MM.1S (cell line): Measurements from ENCODE around the gene BMX.

ENCODE experiments used
- DNase-seq: peaks from one replicate; pipeline ENCODE4 v3.0.0-alpha.2; 2015
- H2AFZ ChIP-seq: fragments of 300-600 bp; sonication (generic); 2 replicates; pipeline ENCODE4 v1.6.0; 2016; ENCODE audit warnings: antibody characterized with exemption, low read length
- H3F3A ChIP-seq: fragments of 300-600 bp; sonication (generic); 2 replicates; pipeline ENCODE4 v1.6.1; 2016; ENCODE audit warnings: mild to moderate bottlenecking, antibody characterized with exemption, low read length, moderate library complexity, mixed read lengths; ENCODE audit not compliant: insufficient read depth
- H3K27ac ChIP-seq: fragments of 300-600 bp; sonication (generic); 2 replicates; pipeline ENCODE4 v1.5.1; 2016; ENCODE audit warnings: mild to moderate bottlenecking, low read length
- H3K27me3 ChIP-seq: fragments of 300-600 bp; sonication (generic); replicated peaks from 2 replicates; pipeline ENCODE4 v1.6.0; 2016; ENCODE audit warnings: low read length; ENCODE audit not compliant: insufficient read depth
- H3K36me3 ChIP-seq: fragments of 300-600 bp; sonication (generic); replicated peaks from 2 replicates; pipeline ENCODE4 v1.6.1; 2016; ENCODE audit warnings: mild to moderate bottlenecking, low read length, mixed read lengths; ENCODE audit not compliant: insufficient read depth
- H3K4me1 ChIP-seq: fragments of 300-600 bp; sonication (generic); 2 replicates; pipeline ENCODE4 v1.6.1; 2016; ENCODE audit warnings: low read length, mixed read lengths
- H3K4me2 ChIP-seq: fragments of 300-600 bp; sonication (generic); 2 replicates; pipeline ENCODE4 v1.6.0; 2016; ENCODE audit warnings: low read depth, low read length
- H3K4me3 ChIP-seq: fragments of 300-600 bp; sonication (generic); 2 replicates; pipeline ENCODE4 v1.5.1; 2016; ENCODE audit warnings: low read length, mixed read lengths
- H3K79me2 ChIP-seq: fragments of 300-600 bp; sonication (generic); 2 replicates; pipeline ENCODE4 v1.6.1; 2016; ENCODE audit warnings: mixed run types, low read length, mixed read lengths
- H3K9ac ChIP-seq: fragments of 300-600 bp; sonication (generic); 2 replicates; pipeline ENCODE4 v1.6.1; 2016; ENCODE audit warnings: low read length, mixed read lengths
- H3K9me2 ChIP-seq: fragments of 300-600 bp; sonication (generic); replicated peaks from 2 replicates; pipeline ENCODE4 v1.6.1; 2016; ENCODE audit warnings: mild to moderate bottlenecking, low read length, mixed read lengths; ENCODE audit not compliant: insufficient read depth
- H3K9me3 ChIP-seq: fragments of 300-600 bp; sonication (generic); replicated peaks from 2 replicates; pipeline ENCODE4 v1.6.1; 2016; ENCODE audit warnings: mild to moderate bottlenecking, low read length, mixed read lengths; ENCODE audit not compliant: insufficient read depth
- H4K20me1 ChIP-seq: fragments of 300-600 bp; sonication (generic); 2 replicates; pipeline ENCODE4 v1.6.1; 2016; ENCODE audit warnings: mild to moderate bottlenecking, low read length, moderate library complexity, mixed read lengths; ENCODE audit not compliant: insufficient read depth
- CTCF ChIP-seq: fragments of 300-600 bp; sonication (generic); IDR thresholded peaks from 2 replicates; pipeline ENCODE4 v1.5.1; 2016; ENCODE audit warnings: antibody characterized with exemption, low read length, mixed read lengths
- EZH2 ChIP-seq: fragments of 300-600 bp; sonication (generic); optimal IDR thresholded peaks from 2 replicates; pipeline ENCODE3; 2017; ENCODE audit warnings: low read depth, mild to moderate bottlenecking, antibody characterized with exemption, low read length, mixed read lengths
- EZH2phosphoT487 ChIP-seq: fragments of 300-600 bp; sonication (generic); IDR thresholded peaks from 2 replicates; pipeline ENCODE4 v1.6.1; 2018; ENCODE audit warnings: antibody characterized with exemption, low read length

The BMX gene

GRCh38 chrX:15576019-15576418, 75.4 kb downstream of the BMX start:
- Histone ChIP-seq H3K9ac (no peak overlapping the region), H3F3A (no peaks in the 10 kb centered on the region), H3K36me3 (no peaks in the 10 kb centered on the region), H4K20me1 (no peaks in the 10 kb centered on the region), H2AFZ (no peak overlapping the region), H3K4me1 (no peaks in the 10 kb centered on the region), H3K79me2 (no peaks in the 10 kb centered on the region), H3K4me2 (no peak overlapping the region), H3K9me2 (no peaks in the 10 kb centered on the region), H3K27me3 (no peaks in the 10 kb centered on the region), H3K9me3 (no peaks in the 10 kb centered on the region), H3K4me3 (no peak overlapping the region), H3K27ac (no peak overlapping the region)
- DNase-seq, result no peak
- TF ChIP-seq EZH2phosphoT487 (no peak), CTCF (no peak), EZH2 (no peak)

GRCh38 chrX:15579778-15580747, 79.5 kb downstream of the BMX start:
- Histone ChIP-seq H3K4me3 (no peak overlapping the region), H3K79me2 (no peaks in the 10 kb centered on the region), H3K4me1 (no peaks in the 10 kb centered on the region), H3K36me3 (no peaks in the 10 kb centered on the region), H2AFZ (no peak overlapping the region), H3K9ac (no peak overlapping the region), H3F3A (no peaks in the 10 kb centered on the region), H4K20me1 (no peaks in the 10 kb centered on the region), H3K9me2 (no peaks in the 10 kb centered on the region), H3K4me2 (no peak overlapping the region), H3K27ac (no peak overlapping the region), H3K27me3 (no peaks in the 10 kb centered on the region), H3K9me3 (no peaks in the 10 kb centered on the region)
- TF ChIP-seq CTCF, result no peak
- TF ChIP-seq EZH2phosphoT487, result no peak
- no peak for TF ChIP-seq EZH2
- DNase-seq, result no peak

- Histone ChIP-seq H3K4me1 (no peaks in the 10 kb centered on the region), H3K79me2 (no peaks in the 10 kb centered on the region), H3K4me2 (no peak overlapping the region), H3K9me3 (no peaks in the 10 kb centered on the region), H4K20me1 (no peaks in the 10 kb centered on the region), H3K27ac (no peak overlapping the region), H3K9me2 (no peaks in the 10 kb centered on the region), H3K4me3 (no peak overlapping the region), H2AFZ (no peak overlapping the region), H3K9ac (no peak overlapping the region), H3K36me3 (no peaks in the 10 kb centered on the region), H3K27me3 (no peaks in the 10 kb centered on the region), H3F3A (no peaks in the 10 kb centered on the region)
- TF ChIP-seq CTCF, result no peak
- TF ChIP-seq EZH2phosphoT487, result no peak
- no peak for TF ChIP-seq EZH2
- no peak for DNase-seq
Observed at GRCh38 chrX:15594371-15594770, 93.8 kb downstream of the BMX start.
